OCI-LY1 (cell line): ENCODE results near the gene SPEM3.

ENCODE experiments used
- H2AFZ ChIP-seq: fragments of 200-600 bp; sonication (generic), shearing (Covaris generic); 2 replicates; pipeline ENCODE4 v1.6.0; 2014; ENCODE audit warnings: antibody characterized with exemption, mild to moderate bottlenecking, low read length
- H3F3A ChIP-seq: fragments of 200-600 bp; sonication (generic), shearing (Covaris generic); 2 replicates; pipeline ENCODE4 v1.6.0; 2014; ENCODE audit warnings: mild to moderate bottlenecking, antibody characterized with exemption, low read length, moderate library complexity; ENCODE audit not compliant: insufficient read depth
- H3K27ac ChIP-seq: fragments of 200-600 bp; sonication (generic); 2 replicates; pipeline ENCODE4 v1.5.1; 2014; ENCODE audit warnings: low read length, mixed run types, mild to moderate bottlenecking, low read depth; ENCODE audit not compliant: poor library complexity, severe bottlenecking
- H3K27me3 ChIP-seq: fragments of 200-600 bp; sonication (generic); 2 replicates; pipeline ENCODE4 v1.6.0; 2014; ENCODE audit warnings: antibody characterized with exemption, mild to moderate bottlenecking, low read length, moderate library complexity; ENCODE audit not compliant: insufficient read depth
- H3K36me3 ChIP-seq: fragments of 200-600 bp; sonication (generic); 2 replicates; pipeline ENCODE4 v1.6.1; 2014; ENCODE audit warnings: mild to moderate bottlenecking, antibody characterized with exemption, low read length, moderate library complexity, mixed read lengths; ENCODE audit not compliant: insufficient read depth
- H3K4me1 ChIP-seq: fragments of 200-600 bp; sonication (generic); 2 replicates; pipeline ENCODE4 v1.5.1; 2014; ENCODE audit warnings: mild to moderate bottlenecking, low read length, moderate library complexity; ENCODE audit not compliant: insufficient read depth, severe bottlenecking
- H3K4me2 ChIP-seq: fragments of 200-600 bp; sonication (generic), shearing (Covaris generic); 2 replicates; pipeline ENCODE4 v1.6.1; 2014; ENCODE audit warnings: low read length
- H3K4me3 ChIP-seq: fragments of 200-600 bp; sonication (generic); 2 replicates; pipeline ENCODE4 v1.5.1; 2014; ENCODE audit warnings: low read length, low read depth, mild to moderate bottlenecking, mixed read lengths; ENCODE audit not compliant: poor library complexity, severe bottlenecking
- H3K79me2 ChIP-seq: fragments of 200-600 bp; shearing (Covaris generic); 2 replicates; pipeline ENCODE4 v1.6.1; 2016; ENCODE audit warnings: mixed run types, low read length, mixed read lengths; ENCODE audit not compliant: insufficient read depth
- H3K9ac ChIP-seq: fragments of 200-600 bp; sonication (generic), shearing (Covaris generic); 2 replicates; pipeline ENCODE4 v1.6.1; 2014; ENCODE audit warnings: mild to moderate bottlenecking, low read length, mixed read lengths
- H3K9me2 ChIP-seq: fragments of 200-600 bp; sonication (generic), shearing (Covaris generic); 2 replicates; pipeline ENCODE4 v1.6.1; 2014; ENCODE audit warnings: low read depth, mild to moderate bottlenecking, low read length, mixed read lengths
- H3K9me3 ChIP-seq: fragments of 200-600 bp; shearing (Covaris generic); 2 replicates; pipeline ENCODE4 v1.6.1; 2014; ENCODE audit warnings: low read length, mixed read lengths
- H4K20me1 ChIP-seq: fragments of 200-600 bp; sonication (generic), shearing (Covaris generic); 2 replicates; pipeline ENCODE4 v1.6.0; 2016; ENCODE audit warnings: mild to moderate bottlenecking, low read length; ENCODE audit not compliant: insufficient read depth
- CTCF ChIP-seq: fragments of 200-600 bp; sonication (generic), shearing (Covaris generic); IDR thresholded peaks from 2 replicates; pipeline ENCODE4 v1.5.1; 2017; ENCODE audit warnings: mild to moderate bottlenecking, antibody characterized with exemption, low read length, moderate library complexity, mixed read lengths
- EZH2 ChIP-seq: fragments of 200-600 bp; sonication (generic), shearing (Covaris generic); IDR thresholded peaks from 2 replicates; pipeline ENCODE4 v1.8.0; 2017; ENCODE audit warnings: borderline replicate concordance, mixed run types, mild to moderate bottlenecking, antibody characterized with exemption, low read length, moderate library complexity, mixed read lengths

The SPEM3 gene

GRCh38 chr17:7398612-7399011, 30.0 kb upstream of the SPEM3 start:
- Histone ChIP-seq H2AFZ (no peak overlapping the region), H3K4me1 (peaks cover 18% of the 10 kb centered on the region), H3K36me3 (no peaks in the 10 kb centered on the region), H3K4me2 (no peak overlapping the region), H3K27ac (no peak overlapping the region), H3K4me3 (no peak overlapping the region), H3K9me2 (no peaks in the 10 kb centered on the region), H3K9ac (no peak overlapping the region), H3F3A (no peaks in the 10 kb centered on the region), H3K79me2 (no peaks in the 10 kb centered on the region), H4K20me1 (no peaks in the 10 kb centered on the region), H3K27me3 (no peaks in the 10 kb centered on the region), H3K9me3 (no peaks in the 10 kb centered on the region)
- no peak for TF ChIP-seq CTCF
- TF ChIP-seq EZH2, result no peak

GRCh38 chr17:7403043-7403726, 25.5 kb upstream of the SPEM3 start:
- H3K79me2 ChIP-seq, result no peaks in the 10 kb centered on the region
- no peaks in the 10 kb centered on the region for H3K9me2 ChIP-seq
- H3K27me3 ChIP-seq, result peaks cover 9% of the 10 kb centered on the region
- no peaks in the 10 kb centered on the region for H3K36me3 ChIP-seq
- peak overlapping the region; percentile 85 for H3K4me2 ChIP-seq
- 0 out of 2 replicates have a peak, but pooled peaks cover 3% of the 10 kb centered on the region for H3F3A ChIP-seq
- no peak overlapping the region for H3K27ac ChIP-seq
- no peaks in the 10 kb centered on the region for H3K9me3 ChIP-seq
- H3K4me1 ChIP-seq, result peaks cover 15% of the 10 kb centered on the region
- H2AFZ ChIP-seq, result no peak overlapping the region
- no peaks in the 10 kb centered on the region for H4K20me1 ChIP-seq
- no peak for TF ChIP-seq CTCF
- no peak for TF ChIP-seq EZH2
- H3K4me3 ChIP-seq, result peak overlapping the region; percentile 77
- peak overlapping the region; percentile 78 for H3K9ac ChIP-seq

DNA sequence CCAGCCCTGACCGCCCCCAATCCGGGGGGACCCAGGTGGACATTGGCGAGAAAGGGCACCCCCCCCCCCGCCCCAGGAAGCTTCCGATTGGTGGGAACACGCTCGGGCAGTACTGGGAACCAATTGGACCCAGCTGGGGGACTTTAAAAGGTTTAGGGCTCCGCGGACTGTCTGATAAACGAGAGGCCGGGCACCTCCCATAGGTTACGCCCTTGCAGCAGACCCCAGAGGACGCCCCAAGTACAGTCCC, 25.0 kb upstream of the SPEM3 start:
- Histone ChIP-seq H3K4me1 (peaks cover 15% of the 10 kb centered on the region), H3K4me3 (peak overlapping the region; percentile 77), H3K27me3 (peaks cover 9% of the 10 kb centered on the region), H3K4me2 (peak overlapping the region; percentile 85), H3K36me3 (no peaks in the 10 kb centered on the region), H2AFZ (no peak overlapping the region), H3K9ac (peak overlapping the region; percentile 78), H3F3A (0 out of 2 replicates have a peak, but pooled peaks cover 3% of the 10 kb centered on the region), H3K9me3 (no peaks in the 10 kb centered on the region), H4K20me1 (no peaks in the 10 kb centered on the region), H3K79me2 (no peaks in the 10 kb centered on the region), H3K27ac (no peak overlapping the region), H3K9me2 (no peaks in the 10 kb centered on the region)
- TF ChIP-seq CTCF (no peak), EZH2 (no peak)
